H1 (cell line): Measurements from ENCODE around the gene JPH2. TPM values are rescaled to one million over a fixed set of nuclear protein-coding genes. Genes with fewer than 3 reads are reported as not detected.

ENCODE experiments used
- CTCF ChIA-PET: fragments of 300-600 bp; sonication (Branson Sonifier 250); formaldehyde crosslinking; loops from one replicate; lab custom pipeline; 2021; ENCODE audit not compliant: partially characterized antibody; lab: Charles Lee
- POLR2A ChIA-PET: fragments of 300-600 bp; sonication (Branson Sonifier 250); formaldehyde crosslinking; loops from one replicate; lab custom pipeline; 2021; ENCODE audit warnings: inconsistent platforms; ENCODE audit not compliant: partially characterized antibody; lab: Charles Lee
- DNase-seq, 2 experiments: peaks; one replicate each; pipeline versions ENCODE4 v3.0.0 to v3.0.0-alpha.2; 2010 to 2022; ENCODE audit warnings: low spot score in 2 of 2, low read depth in 1 of 2, mixed read lengths in 1 of 2
- FAIRE-seq: peaks from 2 replicates; lab custom pipeline; 2011; peaks lifted over from hg19 to GRCh38; lab: Jason Lieb, UNC
- H2AFZ ChIP-seq: 2 replicates; pipeline ENCODE4 v1.8.1; 2012; ENCODE audit warnings: low read length, inconsistent platforms
- H2AK5ac ChIP-seq: 2 replicates; pipeline ENCODE4 v1.6.1; 2013; ENCODE audit warnings: low read depth, low read length
- H2BK120ac ChIP-seq: replicated peaks from 2 replicates; pipeline ENCODE3; 2013; ENCODE audit warnings: low read depth, low read length, inconsistent platforms
- H2BK12ac ChIP-seq: 2 replicates; pipeline ENCODE4 v1.6.1; 2013; ENCODE audit warnings: low read depth, low read length
- H2BK15ac ChIP-seq: 2 replicates; pipeline ENCODE4 v1.6.1; 2013; ENCODE audit warnings: low read length
- H2BK20ac ChIP-seq: 2 replicates; pipeline ENCODE4 v1.6.1; 2013; ENCODE audit warnings: low read length
- H2BK5ac ChIP-seq: 2 replicates; pipeline ENCODE4 v1.6.1; 2013; ENCODE audit warnings: low read depth, low read length
- H3K14ac ChIP-seq: 2 replicates; pipeline ENCODE4 v1.6.1; 2013; ENCODE audit warnings: inconsistent platforms; ENCODE audit not compliant: insufficient read length
- H3K18ac ChIP-seq: 2 replicates; pipeline ENCODE4 v1.6.1; 2013; ENCODE audit warnings: low read length; ENCODE audit errors: extremely low read depth
- H3K23ac ChIP-seq: 2 replicates; pipeline ENCODE4 v1.6.1; 2013; ENCODE audit warnings: inconsistent platforms; ENCODE audit not compliant: insufficient read length
- H3K23me2 ChIP-seq: 2 replicates; pipeline ENCODE4 v1.6.1; 2013; ENCODE audit warnings: low read depth, low read length
- H3K27ac ChIP-seq: 2 replicates; pipeline ENCODE4 v1.6.1; 2011; ENCODE audit warnings: low read depth, low read length, inconsistent platforms
- H3K27me3 ChIP-seq, 4 experiments: replicated peaks in 1 of 4; 1 replicate in 1 of 4; 2 replicates in 3 of 4; pipeline versions ENCODE4 v1.6.1 to v1.8.1; 2011 to 2013; ENCODE audit warnings: low read length in 3 of 4, mild to moderate bottlenecking in 3 of 4, inconsistent platforms in 2 of 4, mixed read lengths in 2 of 4, moderate library complexity in 1 of 4; ENCODE audit not compliant: control insufficient read depth in 3 of 4, insufficient read depth in 3 of 4; ENCODE audit errors: extremely low read depth in 1 of 4
- H3K36me3 ChIP-seq, 4 experiments: 2 replicates each; pipeline versions ENCODE4 v1.6.1 to v1.8.1; 2011 to 2013; ENCODE audit warnings: mild to moderate bottlenecking in 4 of 4, low read length in 3 of 4, moderate library complexity in 2 of 4, control low read depth in 1 of 4, inconsistent platforms in 1 of 4; ENCODE audit not compliant: insufficient read depth in 4 of 4, control insufficient read depth in 2 of 4
- H3K4ac ChIP-seq: replicated peaks from 2 replicates; pipeline ENCODE3; 2013; ENCODE audit warnings: low read length, low read depth, mixed read lengths, inconsistent platforms; ENCODE audit not compliant: insufficient read length
- H3K4me1 ChIP-seq, 4 experiments: replicated peaks in 1 of 4; 1 replicate in 1 of 4; 2 replicates in 3 of 4; pipeline versions ENCODE4 v1.6.1 to v1.8.1; 2011 to 2013; ENCODE audit warnings: low read length in 3 of 4, inconsistent platforms in 2 of 4, mixed read lengths in 1 of 4; ENCODE audit not compliant: insufficient read depth in 4 of 4, control insufficient read depth in 3 of 4
- H3K4me2 ChIP-seq, 2 experiments: 2 replicates each; pipeline versions ENCODE4 v1.6.1 to v1.8.1; 2011 to 2013; ENCODE audit warnings: low read depth in 2 of 2, low read length in 2 of 2, control low read depth in 1 of 2, inconsistent platforms in 1 of 2, mild to moderate bottlenecking in 1 of 2; ENCODE audit not compliant: insufficient read depth in 1 of 2
- H3K4me3 ChIP-seq, 4 experiments: fragments of 200-600, 300-600 bp in 1 of 4; sonication (generic), shearing (Covaris generic), sonication (Bioruptor Twin) in 1 of 4; 2 replicates each; pipeline versions ENCODE4 v1.5.1 to v1.8.1; 2011 to 2016; ENCODE audit warnings: low read length in 4 of 4, low read depth in 3 of 4, control low read depth in 2 of 4, inconsistent platforms in 2 of 4, mild to moderate bottlenecking in 2 of 4, mixed read lengths in 1 of 4, moderate library complexity in 1 of 4; ENCODE audit not compliant: insufficient read depth in 2 of 4; ENCODE audit errors: extremely low read depth in 1 of 4
- H3K56ac ChIP-seq: replicated peaks from 2 replicates; pipeline ENCODE3; 2013; ENCODE audit warnings: low read depth, mild to moderate bottlenecking, mixed read lengths, low read length, inconsistent platforms; ENCODE audit not compliant: insufficient read length
- H3K79me1 ChIP-seq: 2 replicates; pipeline ENCODE4 v1.6.1; 2013; ENCODE audit warnings: low read depth, low read length, control low read depth
- H3K79me2 ChIP-seq, 2 experiments: 2 replicates each; pipeline versions ENCODE4 v1.6.1 to v1.8.1; 2012 to 2013; ENCODE audit warnings: low read length in 2 of 2, mild to moderate bottlenecking in 2 of 2, inconsistent platforms in 1 of 2; ENCODE audit not compliant: insufficient read depth in 2 of 2, control insufficient read depth in 1 of 2
- H3K9ac ChIP-seq, 4 experiments: replicated peaks in 1 of 4; 1 replicate in 1 of 4; 2 replicates in 3 of 4; pipeline versions ENCODE4 v1.6.1 to v1.8.1; 2011 to 2013; ENCODE audit warnings: low read depth in 3 of 4, low read length in 3 of 4, control low read depth in 2 of 4, mild to moderate bottlenecking in 2 of 4, moderate library complexity in 2 of 4, inconsistent platforms in 1 of 4; ENCODE audit errors: extremely low read depth in 1 of 4
- H3K9me3 ChIP-seq, 2 experiments: 2 replicates each; pipeline versions ENCODE4 v1.6.1 to v1.8.1; 2012 to 2013; ENCODE audit warnings: mild to moderate bottlenecking in 2 of 2, moderate library complexity in 2 of 2, control low read depth in 1 of 2, inconsistent platforms in 1 of 2, low read depth in 1 of 2, low read length in 1 of 2, mixed read lengths in 1 of 2; ENCODE audit not compliant: insufficient read depth in 2 of 2
- H4K20me1 ChIP-seq, 2 experiments: replicated peaks in 1 of 2; 2 replicates each; pipeline versions ENCODE3 to v1.8.1; 2011 to 2013; ENCODE audit warnings: inconsistent platforms in 2 of 2, low read length in 2 of 2, mild to moderate bottlenecking in 1 of 2; ENCODE audit not compliant: insufficient read depth in 2 of 2, control insufficient read depth in 1 of 2
- H4K5ac ChIP-seq: 2 replicates; pipeline ENCODE4 v1.6.1; 2013; ENCODE audit warnings: low read length, low read depth, mixed read lengths, inconsistent platforms; ENCODE audit not compliant: insufficient read length
- H4K8ac ChIP-seq: 2 replicates; pipeline ENCODE4 v1.8.0; 2013; ENCODE audit warnings: mild to moderate bottlenecking, moderate library complexity, low read length, inconsistent platforms; ENCODE audit not compliant: insufficient read depth; ENCODE audit errors: extremely low read depth
- H4K91ac ChIP-seq: replicated peaks from 2 replicates; pipeline ENCODE3; 2013; ENCODE audit warnings: low read length, mixed read lengths, inconsistent platforms; ENCODE audit not compliant: insufficient read length
- CBX8 ChIP-seq: fragments of 300-800, 300-1000 bp; sonication (generic); IDR thresholded peaks from 2 replicates; pipeline ENCODE4 v1.7.1; 2016; ENCODE audit warnings: low read depth, low read length, borderline replicate concordance
- E2F6 ChIP-seq: IDR thresholded peaks from 2 replicates; pipeline ENCODE4 v1.6.1; 2012; ENCODE audit warnings: inconsistent platforms
- SIN3A ChIP-seq, 2 experiments: IDR thresholded peaks in 1 of 2; conservative IDR thresholded peaks in 1 of 2; 2 replicates each; pipeline ENCODE4 v1.6.1; 2011 to 2012; ENCODE audit warnings: low read length in 2 of 2, improper control_type of control experiment in 1 of 2, low read depth in 1 of 2, mild to moderate bottlenecking in 1 of 2
- TEAD4 ChIP-seq: IDR thresholded peaks from 2 replicates; pipeline ENCODE4 v1.6.1; 2012; ENCODE audit warnings: low read depth, low read length, inconsistent platforms, mixed read lengths
- WGBS, 2 experiments: shearing (Covaris generic) in 1 of 2; methylation state at CpG; one replicate each; pipeline versions ENCODE4 v1.1.6 to v1.1.7; 2013 to 2015; ENCODE audit warnings: low lambda C conversion rate in 2 of 2, mixed read lengths in 2 of 2, inconsistent platforms in 1 of 2, low coverage in 1 of 2, missing lambda C conversion rate in 1 of 2; ENCODE audit not compliant: insufficient replicate concordance in 2 of 2, insufficient coverage in 1 of 2, insufficient read length in 1 of 2; ENCODE audit errors: extremely low coverage in 1 of 2, missing lambda C conversion rate in 1 of 2; 5-methylcytosine and 5-hydroxymethylcytosine counted together
- polyA plus RNA-seq, 7 experiments: library from polyadenylated mRNA; depleted of rRNA in 3 of 7; stranded (reverse) in 5 of 7; unstranded in 2 of 7; fragments of >200 nt in 5 of 7; fragments of 200-250 nt in 2 of 7; gene quantifications; 1 replicate in 5 of 7; 2 replicates in 1 of 7; 4 replicates in 1 of 7; pipeline versions ENCODE4 v1.2.1 to v1.2.3, GENCODE V29; 2011 to 2013; ENCODE audit warnings: missing spikeins in 2 of 7, mixed read lengths in 2 of 7
- total RNA-seq: library from RNA; stranded (reverse); fragmentation: NEBNext Ultra II Directional; extraction: Animal tissue kit (Norgen Biotek cat#: 25700); gene quantifications from 2 replicates; pipeline ENCODE4 v1.2.1, GENCODE V29; 2021

JPH2 gene
- total and polyA plus RNA-seq, 2 of the 8 experiments (the other 6 are each of a cell fraction or from before 2014, with no cell fraction given) = 0.59 to 1.3 TPM

DNA sequence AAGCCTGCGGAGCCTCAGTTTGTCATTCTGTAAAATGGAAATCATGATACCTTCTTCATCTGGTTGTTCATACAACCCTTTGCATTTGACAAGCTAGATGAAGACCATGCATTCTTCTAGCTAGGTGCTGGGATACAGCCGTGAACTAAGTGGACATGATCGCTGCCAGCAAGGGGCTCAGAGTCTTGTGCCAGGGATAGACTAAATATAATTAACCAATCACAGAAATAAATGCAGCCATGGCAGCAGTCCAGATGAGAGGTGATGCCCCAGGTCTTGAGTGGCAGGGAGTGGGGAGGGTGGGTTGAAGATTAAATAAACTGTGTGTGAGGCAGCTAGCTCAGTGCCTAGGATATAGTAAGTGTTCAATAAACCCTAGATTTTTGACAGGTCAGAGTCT, 19.3 kb downstream of the JPH2 start:
- H2BK5ac ChIP-seq = no peak overlapping the region
- no peaks in the 10 kb centered on the region for H3K27me3 ChIP-seq
- no peak overlapping the region for H3K27ac ChIP-seq
- no peak overlapping the region for H3K14ac ChIP-seq
- TF ChIP-seq E2F6 (no peak), TEAD4 (no peak), CBX8 (no peak), SIN3A (conservative IDR thresholded peaks at IDR 0.05 in 1 of 2, IDR thresholded peaks at IDR 0.05 in 1 of 2; ENCODE audit: low read depth in 1 of 2, low read length in 2 of 2) (no peak)
- H4K20me1 ChIP-seq = no peaks in the 10 kb centered on the region
- H3K23ac ChIP-seq = no peak overlapping the region
- H3K9ac ChIP-seq = no peak overlapping the region
- no peak overlapping the region for H3K4me2 ChIP-seq
- no peaks in the 10 kb centered on the region for H3K23me2 ChIP-seq
- H4K8ac ChIP-seq = no peak overlapping the region; the same call in 1 of the 2 replicates
- no peak overlapping the region for H4K5ac ChIP-seq
- no peaks in the 10 kb centered on the region for H3K36me3 ChIP-seq
- H2BK20ac ChIP-seq = no peak overlapping the region
- H3K4me3 ChIP-seq = no peak overlapping the region
- no peaks in the 10 kb centered on the region for H3K4me1 ChIP-seq
- no peak overlapping the region for H3K4ac ChIP-seq
- H2BK12ac ChIP-seq = no peak overlapping the region
- H3K56ac ChIP-seq = no peak overlapping the region
- no peak overlapping the region for H2AK5ac ChIP-seq
- no peak overlapping the region for H2BK120ac ChIP-seq
- FAIRE-seq (no peak), DNase-seq (no peak)
- WGBS, 2 experiments = 87% methylated on average over 3 of the region's 3 CpGs; no CpG with 5 or more reads in 1 of the 2 experiments
- ChIA-PET CTCF (interaction anchor here (0.9 to 4.6 kb wide), 3 partner anchors 10 to 22 kb away, joined by 3 to 22 read pairs (median 4); no protein-coding TSS in a partner anchor), POLR2A (no interaction called here)
- no peaks in the 10 kb centered on the region for H3K9me3 ChIP-seq
- H3K79me2 ChIP-seq = no peaks in the 10 kb centered on the region
- H3K18ac ChIP-seq = no peak overlapping the region
- no peak overlapping the region for H2AFZ ChIP-seq
- H2BK15ac ChIP-seq = no peak overlapping the region
- no peak overlapping the region for H4K91ac ChIP-seq
- no peaks in the 10 kb centered on the region for H3K79me1 ChIP-seq
